ENCODE data around the gene SLC29A4. TPM values are rescaled to one million over a fixed set of nuclear protein-coding genes. Genes with fewer than 3 reads are reported as not detected.
"Not testable (repeated sequence)": the region's sequence is repeated elsewhere in the genome, so short reads cannot be mapped to it uniquely, and the experiment has no call there.

The SLC29A4 gene
- total RNA-seq, 1 donor from 2014 or later, result 2.7 TPM

DNA sequence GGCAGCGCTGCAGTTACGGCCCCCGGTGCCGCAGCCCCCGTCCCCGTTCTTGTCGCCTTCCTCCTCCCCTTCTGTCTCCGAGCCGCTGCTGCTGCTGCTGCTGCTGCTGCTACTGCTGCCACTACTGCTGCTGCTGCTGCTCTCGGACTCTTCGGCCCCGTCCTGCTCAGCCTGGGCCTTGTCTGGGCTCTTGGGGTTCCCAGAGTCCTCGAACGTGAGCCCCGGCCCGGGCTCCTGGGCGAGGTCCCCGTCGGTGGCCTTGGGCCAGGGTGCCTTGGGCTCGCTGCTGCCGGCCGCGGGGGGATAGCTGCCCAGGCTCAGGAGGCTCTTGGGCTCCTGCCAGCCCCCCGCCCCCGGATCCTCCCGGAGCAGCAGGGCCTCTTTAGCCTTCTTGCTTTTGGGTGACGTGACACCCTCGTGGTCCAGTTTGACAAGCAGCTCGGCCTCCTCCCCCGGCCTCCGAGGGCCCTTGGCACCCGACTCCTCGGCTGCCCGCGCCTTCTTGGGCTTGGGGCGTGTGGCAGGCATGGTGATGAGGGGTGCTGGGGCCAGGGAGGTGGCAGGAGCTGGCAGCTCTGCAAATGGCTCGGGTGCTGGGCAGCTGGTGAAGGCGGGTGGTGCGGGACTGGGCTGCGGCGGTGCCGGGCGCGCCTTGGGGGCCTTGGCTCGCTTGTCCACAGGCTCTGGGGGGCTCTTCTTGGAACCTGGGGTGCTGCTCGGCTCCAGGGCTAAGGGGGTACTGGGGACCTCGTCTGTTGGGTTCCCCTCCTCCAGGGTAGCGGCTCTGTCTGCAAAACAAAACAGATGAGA lies 30.5 kb downstream of the SLC29A4 start:
- H3K27me3 ChIP-seq; intact Hi-C loops (cut with DNase I); H3K27ac ChIP-seq; H3K4me1 ChIP-seq; H3K4me3 ChIP-seq; DNase-seq (ENCODE audit: extremely low spot score in 2 of 2); H3K9me3 ChIP-seq: not testable (repeated sequence)
- TF ChIP-seq POLR2AphosphoS5 (IDR thresholded peaks at IDR 0.05; ENCODE audit: insufficient read depth in 1 of 2, low read depth in 1 of 2), result peak in 1 of 2 donors; percentile 43
- H3K36me3 ChIP-seq, result peaks cover 0 to 72% of the 10 kb centered on the region in 2 donors

DNA sequence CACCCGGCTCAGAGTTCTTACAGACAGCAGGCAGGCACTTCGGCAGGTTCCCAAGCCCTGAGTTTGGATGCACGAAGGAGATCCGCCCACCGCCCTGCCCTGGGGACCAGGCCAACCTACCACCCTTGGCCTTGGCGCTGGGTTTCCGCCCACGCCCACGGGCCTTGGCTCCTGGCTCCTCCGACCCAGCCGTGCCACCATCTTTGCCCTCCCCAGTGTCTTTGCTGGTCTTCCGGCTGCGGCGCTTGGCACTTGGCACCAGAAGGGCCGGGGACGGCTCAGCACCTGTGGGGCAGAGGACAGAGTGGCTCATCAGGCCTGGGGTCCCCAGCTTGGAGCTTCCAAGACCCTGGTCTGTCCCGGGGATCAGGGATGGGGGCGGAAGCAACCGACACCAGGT lies 32.1 kb downstream of the SLC29A4 start:
- intact Hi-C loops (cut with DNase I), result no loop called here
- TF ChIP-seq POLR2A (IDR thresholded peaks at IDR 0.05) (no peak), POLR2AphosphoS5 (IDR thresholded peaks at IDR 0.05; ENCODE audit: insufficient read depth in 1 of 2, low read depth in 1 of 2) (no peak)
- TF ChIP-seq, protein P1, sequence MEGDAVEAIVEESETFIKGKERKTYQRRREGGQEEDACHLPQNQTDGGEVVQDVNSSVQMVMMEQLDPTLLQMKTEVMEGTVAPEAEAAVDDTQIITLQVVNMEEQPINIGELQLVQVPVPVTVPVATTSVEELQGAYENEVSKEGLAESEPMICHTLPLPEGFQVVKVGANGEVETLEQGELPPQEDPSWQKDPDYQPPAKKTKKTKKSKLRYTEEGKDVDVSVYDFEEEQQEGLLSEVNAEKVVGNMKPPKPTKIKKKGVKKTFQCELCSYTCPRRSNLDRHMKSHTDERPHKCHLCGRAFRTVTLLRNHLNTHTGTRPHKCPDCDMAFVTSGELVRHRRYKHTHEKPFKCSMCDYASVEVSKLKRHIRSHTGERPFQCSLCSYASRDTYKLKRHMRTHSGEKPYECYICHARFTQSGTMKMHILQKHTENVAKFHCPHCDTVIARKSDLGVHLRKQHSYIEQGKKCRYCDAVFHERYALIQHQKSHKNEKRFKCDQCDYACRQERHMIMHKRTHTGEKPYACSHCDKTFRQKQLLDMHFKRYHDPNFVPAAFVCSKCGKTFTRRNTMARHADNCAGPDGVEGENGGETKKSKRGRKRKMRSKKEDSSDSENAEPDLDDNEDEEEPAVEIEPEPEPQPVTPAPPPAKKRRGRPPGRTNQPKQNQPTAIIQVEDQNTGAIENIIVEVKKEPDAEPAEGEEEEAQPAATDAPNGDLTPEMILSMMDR (IDR thresholded peaks at IDR 0.05), result no peak
- Histone ChIP-seq H3K4me3 (no peak overlapping the region), H3K9me3 (no peaks in the 10 kb centered on the region), H3K27ac (no peak overlapping the region), H3K36me3 (peaks cover 4 to 76% of the 10 kb centered on the region in 2 donors), H3K4me1 (no peaks in the 10 kb centered on the region), H3K27me3 (no peaks in the 10 kb centered on the region)
- DNase-seq (ENCODE audit: extremely low spot score in 2 of 2), result no peak

GRCh38 chr7:5315761-5316160 lies 33.0 kb downstream of the SLC29A4 start:
- DNase-seq (ENCODE audit: extremely low spot score in 2 of 2), result no peak
- TF ChIP-seq POLR2AphosphoS5 (IDR thresholded peaks at IDR 0.05; ENCODE audit: insufficient read depth in 1 of 2, low read depth in 1 of 2) (no peak), POLR2A (IDR thresholded peaks at IDR 0.05) (no peak)
- TF ChIP-seq, protein P1 (IDR thresholded peaks at IDR 0.05), result no peak

DNA sequence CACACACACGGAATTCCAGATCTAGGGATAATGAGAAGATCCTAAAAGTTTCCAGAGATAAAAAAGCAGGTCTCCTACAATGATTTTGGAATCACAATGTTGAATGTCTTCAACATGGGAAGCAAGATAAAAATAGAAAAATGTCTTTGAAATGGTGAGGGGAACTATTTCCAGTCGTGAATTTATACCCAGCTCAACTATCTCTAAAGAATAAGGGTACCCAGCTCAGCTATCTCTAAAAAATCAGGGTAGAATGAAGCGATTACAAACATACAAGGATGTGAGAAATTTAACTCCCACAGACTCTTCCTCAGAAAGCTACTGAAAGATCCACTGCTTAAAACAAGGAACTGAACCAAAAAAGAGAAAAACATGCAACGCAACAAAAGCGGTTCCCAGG lies 35.9 kb downstream of the SLC29A4 start:
- H3K36me3 ChIP-seq, result peaks cover 4 to 87% of the 10 kb centered on the region in 2 donors
- H3K27me3 ChIP-seq; H3K4me1 ChIP-seq; H3K4me3 ChIP-seq; H3K27ac ChIP-seq; H3K9me3 ChIP-seq; intact Hi-C loops (cut with DNase I); DNase-seq (ENCODE audit: extremely low spot score in 2 of 2): not testable (repeated sequence)

More at GRCh38 chr7:5315761-5316160, 33.0 kb downstream of the SLC29A4 start:
- Histone ChIP-seq H3K27ac (no peak overlapping the region), H3K36me3 (peaks cover 4 to 78% of the 10 kb centered on the region in 2 donors), H3K9me3 (no peaks in the 10 kb centered on the region), H3K27me3 (no peaks in the 10 kb centered on the region), H3K4me1 (no peaks in the 10 kb centered on the region), H3K4me3 (no peak overlapping the region)
- intact Hi-C loops (cut with DNase I), result no loop called here

- DNase-seq (ENCODE audit: extremely low spot score in 2 of 2), result no peak
- H3K36me3 ChIP-seq, result peaks cover 4 to 91% of the 10 kb centered on the region in 2 donors
- H3K4me3 ChIP-seq, result no peak overlapping the region
- no peak overlapping the region for H3K27ac ChIP-seq
- no peak for TF ChIP-seq POLR2AphosphoS5 (IDR thresholded peaks at IDR 0.05; ENCODE audit: insufficient read depth in 1 of 2, low read depth in 1 of 2)
- H3K27me3 ChIP-seq, result no peaks in the 10 kb centered on the region
- H3K4me1 ChIP-seq, result no peaks in the 10 kb centered on the region
- intact Hi-C loops (cut with DNase I), result no loop called here
- H3K9me3 ChIP-seq, result no peaks in the 10 kb centered on the region
These were observed 37.6 kb downstream of the SLC29A4 start for GRCh38 chr7:5320391-5320790.

GRCh38 chr7:5320802-5321396 lies 38.2 kb downstream of the SLC29A4 start:
- intact Hi-C loops (cut with DNase I), result no loop called here
- DNase-seq (ENCODE audit: extremely low spot score in 2 of 2), result no peak
- Histone ChIP-seq H3K4me3 (no peak overlapping the region), H3K36me3 (peaks cover 4 to 88% of the 10 kb centered on the region in 2 donors), H3K9me3 (no peaks in the 10 kb centered on the region), H3K27me3 (no peaks in the 10 kb centered on the region), H3K4me1 (no peaks in the 10 kb centered on the region), H3K27ac (no peak overlapping the region)
- TF ChIP-seq, protein P1 (IDR thresholded peaks at IDR 0.05), result no peak
- TF ChIP-seq POLR2AphosphoS5 (IDR thresholded peaks at IDR 0.05; ENCODE audit: insufficient read depth in 1 of 2, low read depth in 1 of 2) (no peak), POLR2A (IDR thresholded peaks at IDR 0.05) (no peak)
